Transverse colon (tissue), 3 donors: ENCODE results near the gene TOP2B.

Experiments used
- CTCF ChIP-seq, 5 experiments: fragments of 200-600 bp in 3 of 5; fragments of 450-650 bp in 2 of 5; sonication (generic) in 3 of 5; IDR thresholded peaks; 1 replicate in 2 of 5; 2 replicates in 3 of 5; pipeline ENCODE4 v1.5.1; 2016 to 2017; ENCODE audit warnings: antibody characterized with exemption in 5 of 5, inconsistent platforms in 3 of 5, mild to moderate bottlenecking in 2 of 5, moderate library complexity in 1 of 5
- POLR2A ChIP-seq: fragments of 450-650 bp; IDR thresholded peaks from one replicate; pipeline ENCODE4 v1.6.1; 2016; ENCODE audit warnings: antibody characterized with exemption, mild to moderate bottlenecking, moderate library complexity

GRCh38 chr3:25586553-25586952 is 78.2 kb downstream of the TOP2B start:
- TF ChIP-seq CTCF (IDR thresholded peaks at IDR 0.05) (no peak), POLR2A (no peak)
